Esophagus muscularis mucosa (tissue), 4 donors: ENCODE data around the gene C19orf85. TPM values are rescaled to one million over a fixed set of nuclear protein-coding genes. Genes with fewer than 3 reads are reported as not detected.

Experiments
- DNase-seq: peaks from one replicate; pipeline ENCODE4 v3.0.0-alpha.2; 2017; ENCODE audit errors: extremely low spot score
- H3K27ac ChIP-seq, 4 donors: fragments of 200-600 bp; sonication (generic); replicated peaks in 1 of 4; 1 replicate in 3 of 4; 2 replicates in 1 of 4; pipeline ENCODE4 v1.5.1; 2016 to 2019; ENCODE audit warnings: mild to moderate bottlenecking in 1 of 4
- H3K27me3 ChIP-seq, 4 donors: fragments of 200-600 bp; sonication (generic); one replicate each; pipeline versions ENCODE4 v1.5.1 to v1.6.0; 2016 to 2019
- H3K36me3 ChIP-seq, 4 donors: fragments of 200-600 bp; sonication (generic); one replicate each; pipeline ENCODE4 v1.5.1; 2016 to 2019
- H3K4me1 ChIP-seq, 4 donors: fragments of 200-600 bp; sonication (generic); one replicate each; pipeline ENCODE4 v1.5.1; 2016 to 2019
- H3K4me3 ChIP-seq, 4 donors: fragments of 200-600 bp; sonication (generic); 1 replicate in 2 of 4; 2 replicates in 2 of 4; pipeline ENCODE4 v1.5.1; 2016 to 2019; ENCODE audit warnings: mild to moderate bottlenecking in 4 of 4, moderate library complexity in 1 of 4
- H3K9me3 ChIP-seq, 4 donors: fragments of 200-600 bp; sonication (generic); 1 replicate in 3 of 4; 2 replicates in 1 of 4; pipeline ENCODE4 v1.5.1; 2016 to 2019
- EP300 ChIP-seq: sonication (generic); formaldehyde crosslinking; IDR thresholded peaks from one replicate; pipeline ENCODE4 v1.6.1; 2017; ENCODE audit warnings: antibody characterized with exemption
- POLR2A ChIP-seq: fragments of 450-650 bp; IDR thresholded peaks from one replicate; pipeline ENCODE4 v1.6.1; 2017; ENCODE audit warnings: antibody characterized with exemption, moderate library complexity, mild to moderate bottlenecking, low read depth
- POLR2AphosphoS5 ChIP-seq, 2 donors: sonication (generic); formaldehyde crosslinking; IDR thresholded peaks; one replicate each; pipeline ENCODE4 v1.6.1; 2017; ENCODE audit warnings: antibody characterized with exemption in 2 of 2
- WGBS: methylation state at CpG from one replicate; pipeline ENCODE4 v1.1.5; 2018; 5-methylcytosine and 5-hydroxymethylcytosine counted together
- intact Hi-C: fragments of 100-400 bp; cut with DNase I; formaldehyde crosslinking; loops from one replicate; pipeline ENCODE4 v1.15.1; 2023
- total RNA-seq, 4 donors: library from RNA; depleted of rRNA; stranded (reverse); fragments of >200 nt; gene quantifications; one replicate each; pipeline versions ENCODE4 v1.1.0 to v1.2.1, GENCODE V29; 2016
- TF ChIP-seq, protein P1 (sequence below), 3 experiments: fragments of 200-600 bp in 2 of 3; fragments of 450-650 bp in 1 of 3; sonication (generic) in 2 of 3; IDR thresholded peaks; one replicate each; pipeline ENCODE4 v1.5.1; 2017 to 2019; ENCODE audit warnings: antibody characterized with exemption in 3 of 3, mild to moderate bottlenecking in 2 of 3, moderate library complexity in 1 of 3

C19orf85 gene
- total RNA-seq, 4 donors from 2014 or later = not detected

DNA sequence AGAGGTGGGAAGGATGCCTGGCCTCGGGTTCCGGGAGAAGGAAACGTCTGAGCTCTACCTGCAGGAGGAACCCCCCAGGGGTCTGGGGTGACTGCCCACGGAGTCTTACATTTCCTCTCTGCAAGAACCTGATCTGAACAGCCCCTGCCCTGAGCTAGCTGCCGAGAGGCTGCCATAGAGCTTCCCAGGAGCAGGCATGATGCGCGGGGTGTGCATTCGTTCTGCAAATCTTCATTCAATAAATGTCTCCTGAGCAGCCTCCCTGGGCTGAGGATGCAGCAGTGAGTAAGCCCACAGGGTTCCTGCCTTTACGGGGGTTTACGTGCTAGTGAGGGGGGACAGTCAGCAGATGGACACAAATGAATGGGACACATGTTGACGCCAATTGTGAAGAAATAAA is 19.9 kb downstream of the C19orf85 start:
- Histone ChIP-seq H3K27ac (no peak overlapping the region), H3K9me3 (no peaks in the 10 kb centered on the region), H3K4me1 (peaks cover 10 to 34% (median 29%) of the 10 kb centered on the region in 4 donors), H3K4me3 (no peak overlapping the region), H3K36me3 (no peaks in the 10 kb centered on the region), H3K27me3 (peaks cover 5 to 86% (median 61%) of the 10 kb centered on the region in 4 donors)
- no peak for DNase-seq
- TF ChIP-seq, protein P1, sequence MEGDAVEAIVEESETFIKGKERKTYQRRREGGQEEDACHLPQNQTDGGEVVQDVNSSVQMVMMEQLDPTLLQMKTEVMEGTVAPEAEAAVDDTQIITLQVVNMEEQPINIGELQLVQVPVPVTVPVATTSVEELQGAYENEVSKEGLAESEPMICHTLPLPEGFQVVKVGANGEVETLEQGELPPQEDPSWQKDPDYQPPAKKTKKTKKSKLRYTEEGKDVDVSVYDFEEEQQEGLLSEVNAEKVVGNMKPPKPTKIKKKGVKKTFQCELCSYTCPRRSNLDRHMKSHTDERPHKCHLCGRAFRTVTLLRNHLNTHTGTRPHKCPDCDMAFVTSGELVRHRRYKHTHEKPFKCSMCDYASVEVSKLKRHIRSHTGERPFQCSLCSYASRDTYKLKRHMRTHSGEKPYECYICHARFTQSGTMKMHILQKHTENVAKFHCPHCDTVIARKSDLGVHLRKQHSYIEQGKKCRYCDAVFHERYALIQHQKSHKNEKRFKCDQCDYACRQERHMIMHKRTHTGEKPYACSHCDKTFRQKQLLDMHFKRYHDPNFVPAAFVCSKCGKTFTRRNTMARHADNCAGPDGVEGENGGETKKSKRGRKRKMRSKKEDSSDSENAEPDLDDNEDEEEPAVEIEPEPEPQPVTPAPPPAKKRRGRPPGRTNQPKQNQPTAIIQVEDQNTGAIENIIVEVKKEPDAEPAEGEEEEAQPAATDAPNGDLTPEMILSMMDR (IDR thresholded peaks at IDR 0.05) = no peak
- TF ChIP-seq EP300 = no peak
- intact Hi-C loops = no loop called here
- 57% methylated on average over 8 of the region's 11 CpGs for WGBS

DNA sequence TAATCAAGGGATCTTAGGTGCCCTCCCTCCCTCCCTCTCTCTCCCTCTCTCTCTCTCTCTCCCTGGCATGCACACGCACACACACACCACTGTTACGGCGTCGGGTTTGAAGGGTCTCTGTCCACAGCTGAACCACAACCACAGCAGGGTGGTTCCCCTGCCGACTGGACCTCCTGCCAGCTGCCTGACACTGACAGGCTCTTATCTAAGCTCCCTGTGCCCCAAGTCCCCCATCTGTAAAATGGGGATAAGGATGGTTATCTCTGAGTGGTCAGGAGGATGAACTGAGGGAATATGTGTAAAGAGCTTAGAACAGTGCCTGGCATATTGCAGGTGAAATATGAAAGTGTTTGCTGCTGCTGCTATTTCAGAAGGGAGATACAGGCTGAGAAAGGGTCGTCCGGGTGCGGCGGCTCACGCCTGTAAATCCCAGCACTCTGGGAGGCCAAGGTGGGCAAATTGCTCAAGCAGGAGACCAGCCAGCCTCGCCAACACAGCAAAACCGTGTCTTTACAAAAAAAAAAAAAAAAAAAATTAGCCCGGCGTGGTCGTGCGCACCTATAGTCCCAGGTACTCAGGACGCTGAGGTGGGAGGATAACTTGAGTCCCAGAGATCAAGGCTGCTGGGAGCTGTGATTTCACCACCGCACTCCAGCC is 20.6 kb downstream of the C19orf85 start:
- H3K27ac ChIP-seq = no peak overlapping the region
- H3K36me3 ChIP-seq = no peaks in the 10 kb centered on the region
- H3K27me3 ChIP-seq = peaks cover 5 to 86% (median 62%) of the 10 kb centered on the region in 4 donors
- no peak for DNase-seq
- WGBS = 33% methylated on average over 18 of the region's 18 CpGs
- TF ChIP-seq, protein P1 (IDR thresholded peaks at IDR 0.05) = no peak
- no peak for TF ChIP-seq POLR2A
- no peak for TF ChIP-seq EP300
- TF ChIP-seq POLR2AphosphoS5 (IDR thresholded peaks at IDR 0.05) = no peak
- no peak overlapping the region for H3K4me3 ChIP-seq
- H3K9me3 ChIP-seq = no peaks in the 10 kb centered on the region
- peaks cover 10 to 34% (median 29%) of the 10 kb centered on the region in 4 donors for H3K4me1 ChIP-seq
- intact Hi-C loops = no loop called here

DNA sequence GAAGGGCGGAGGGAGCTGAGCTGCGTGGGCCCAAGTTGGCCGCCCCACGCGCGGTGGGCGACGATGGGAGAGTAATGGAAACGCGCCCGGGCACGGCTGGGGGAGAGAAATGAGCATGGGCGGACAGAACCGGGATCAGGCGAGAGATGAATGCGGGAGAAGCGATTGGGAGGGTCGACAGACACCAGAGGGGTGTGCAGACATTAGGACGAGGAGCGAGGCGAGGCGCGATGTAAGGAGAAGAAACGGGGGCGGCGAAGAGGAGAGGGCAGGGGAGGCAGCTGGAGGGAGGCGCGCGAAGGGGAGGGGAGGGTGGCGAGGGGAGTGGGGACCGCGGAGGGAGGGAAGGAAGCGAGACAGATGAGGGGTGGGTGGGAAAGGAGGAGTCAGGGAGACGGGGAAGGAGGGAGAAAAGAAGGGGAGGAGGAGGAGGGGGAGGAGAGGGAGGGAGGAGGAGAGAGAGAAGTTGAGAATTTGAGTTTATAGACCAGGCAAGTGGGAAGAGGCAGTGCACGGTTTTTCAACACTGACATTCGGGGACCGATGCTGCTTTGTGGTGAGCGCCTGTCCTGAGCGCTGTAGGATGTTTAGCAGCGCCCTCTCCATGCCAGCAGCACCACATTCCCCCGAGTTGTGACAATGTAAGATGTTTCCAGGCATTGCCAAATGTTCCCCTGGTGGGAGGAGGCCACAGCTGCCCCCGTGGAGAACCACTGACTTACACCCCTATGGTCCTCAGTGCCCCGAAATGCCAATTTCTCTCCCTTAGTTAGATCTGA is 21.3 kb downstream of the C19orf85 start, which contains the start of gene SHISA7:
SHISA7 (minus strand) TSS at position 256 of the 779 bp plus-strand sequence. CDS start 437 bp downstream, outside the sequence.
- no peak for DNase-seq
- H3K27me3 ChIP-seq = peaks cover 5 to 93% (median 68%) of the 10 kb centered on the region in 4 donors
- no peaks in the 10 kb centered on the region for H3K36me3 ChIP-seq
- peaks cover 10 to 34% (median 29%) of the 10 kb centered on the region in 4 donors for H3K4me1 ChIP-seq
- no peak within 1 kb of the TSS for H3K4me3 ChIP-seq
- TF ChIP-seq EP300 (no peak), POLR2AphosphoS5 (IDR thresholded peaks at IDR 0.05) (no peak), POLR2A (no peak)
- TF ChIP-seq, protein P1 (IDR thresholded peaks at IDR 0.05) = no peak
- 2% methylated on average over 43 of the region's 43 CpGs for WGBS
- intact Hi-C loops = no loop called here
- H3K27ac ChIP-seq = no peak within 1 kb of the TSS
- no peaks in the 10 kb centered on the region for H3K9me3 ChIP-seq

DNA sequence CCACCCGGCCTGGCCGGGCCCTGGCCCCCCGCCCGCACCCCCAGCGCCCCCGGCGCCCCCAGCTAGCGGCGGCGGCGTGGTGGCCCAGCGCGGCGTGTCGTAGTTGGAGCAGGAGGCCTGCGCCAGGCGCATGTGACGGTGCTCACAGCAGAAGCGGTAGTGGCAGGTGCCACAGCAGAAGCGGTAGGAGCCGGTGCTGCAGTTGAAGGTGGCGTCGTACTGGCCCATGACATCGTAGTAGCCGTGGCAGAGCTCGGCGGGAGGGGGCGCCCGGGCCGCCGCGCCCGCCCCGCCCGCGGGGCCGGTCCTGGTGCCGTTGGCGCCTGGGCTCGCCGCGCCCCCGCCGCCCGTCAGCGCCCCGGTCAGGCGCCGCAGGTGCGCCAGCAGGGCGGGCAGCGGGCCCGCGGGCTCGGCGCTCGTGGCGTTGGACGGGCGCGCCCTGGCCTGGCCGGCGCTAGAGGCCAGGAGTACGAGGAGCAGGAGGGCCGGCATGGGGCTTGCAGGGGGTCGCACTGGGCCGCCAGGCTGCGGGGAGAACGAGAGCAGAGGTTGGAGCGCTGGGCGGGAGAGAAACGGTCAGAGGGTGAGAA is 22.1 kb downstream of the C19orf85 start:
- no peaks in the 10 kb centered on the region for H3K9me3 ChIP-seq
- H3K4me3 ChIP-seq = no peak overlapping the region
- TF ChIP-seq POLR2A = no peak
- TF ChIP-seq POLR2AphosphoS5 (IDR thresholded peaks at IDR 0.05) = no peak
- TF ChIP-seq, protein P1 (IDR thresholded peaks at IDR 0.05) = no peak
- no peak for TF ChIP-seq EP300
- DNase-seq = no peak
- intact Hi-C loops = no loop called here
- no peaks in the 10 kb centered on the region for H3K36me3 ChIP-seq
- peaks cover 5 to 98% (median 76%) of the 10 kb centered on the region in 4 donors for H3K27me3 ChIP-seq
- under 1% methylated on average over 24 of the region's 72 CpGs for WGBS
- H3K4me1 ChIP-seq = peaks cover 10 to 38% (median 29%) of the 10 kb centered on the region in 4 donors
- no peak overlapping the region for H3K27ac ChIP-seq
